AG09309 (cell line): ENCODE data around the gene FAM209B.

ENCODE experiments used
- DNase-seq: peaks from one replicate; pipeline ENCODE4 v3.0.0-alpha.2; 2010; ENCODE audit warnings: low read depth
- H3K4me3 ChIP-seq: 2 replicates; pipeline ENCODE4 v1.5.1; 2011; ENCODE audit warnings: mild to moderate bottlenecking, low read depth, low read length, moderate library complexity; ENCODE audit not compliant: control insufficient read depth
- CTCF ChIP-seq: IDR thresholded peaks from 2 replicates; pipeline ENCODE4 v1.5.1; 2011; ENCODE audit warnings: mild to moderate bottlenecking, low read depth, low read length, inconsistent platforms; ENCODE audit not compliant: insufficient read depth, control insufficient read depth; ENCODE audit errors: missing control alignments

FAM209B gene

GRCh38 chr20:56574531-56575142 is 41.6 kb downstream of the FAM209B start:
- H3K4me3 ChIP-seq, result no peak overlapping the region
- no peak for TF ChIP-seq CTCF
- DNase-seq, result no peak

GRCh38 chr20:56575157-56575556 is 42.1 kb downstream of the FAM209B start:
- H3K4me3 ChIP-seq, result no peak overlapping the region
- no peak for TF ChIP-seq CTCF
- no peak for DNase-seq

GRCh38 chr20:56575961-56576360 is 42.9 kb downstream of the FAM209B start:
- H3K4me3 ChIP-seq, result no peak overlapping the region
- DNase-seq, result no peak
- no peak for TF ChIP-seq CTCF

- DNase-seq, result no peak
- TF ChIP-seq CTCF, result no peak
- no peak overlapping the region for H3K4me3 ChIP-seq
These were observed 46.3 kb downstream of the FAM209B start for GRCh38 chr20:56579301-56579710.

GRCh38 chr20:56580226-56580625 is 47.2 kb downstream of the FAM209B start:
- H3K4me3 ChIP-seq, result no peak overlapping the region
- DNase-seq, result no peak
- no peak for TF ChIP-seq CTCF

- DNase-seq, result no peak
- no peak for TF ChIP-seq CTCF
- H3K4me3 ChIP-seq, result no peak overlapping the region
These were observed 48.7 kb downstream of the FAM209B start for GRCh38 chr20:56581701-56582100.

GRCh38 chr20:56582542-56582941 is 49.5 kb downstream of the FAM209B start:
- H3K4me3 ChIP-seq, result no peak overlapping the region
- TF ChIP-seq CTCF, result no peak
- DNase-seq, result no peak
